HG03108 (cell line): ENCODE measurements around the gene RBFOX2.
"Not testable (repeated sequence)": the region's sequence is repeated elsewhere in the genome, so short reads cannot be mapped to it uniquely, and the experiment has no call there.

ENCODE experiments used
- ATAC-seq: cut with Tn5 transposase; IDR thresholded peaks from one replicate; pipeline ENCODE4 v1.9.1; 2021; ENCODE audit warnings: moderate library complexity; ENCODE audit not compliant: unreplicated experiment

The RBFOX2 gene

DNA sequence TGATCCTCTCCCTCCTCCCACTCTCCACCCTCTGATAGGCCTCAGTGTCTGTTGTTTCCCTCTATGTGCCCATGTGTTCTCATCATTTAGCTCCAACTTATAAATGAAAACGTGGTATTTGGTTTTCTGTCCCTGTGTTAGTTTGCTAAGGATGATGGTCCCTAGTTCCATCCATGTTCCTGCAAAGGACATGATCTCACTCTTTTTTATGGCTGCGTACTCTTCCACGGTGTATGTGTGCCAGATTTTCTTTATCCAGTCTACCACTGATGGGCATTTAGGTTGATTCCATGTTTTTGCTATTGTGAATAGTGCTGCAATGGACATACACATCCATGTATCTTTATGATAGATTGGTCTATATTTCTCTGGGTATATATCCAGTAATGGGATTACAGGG lies 15.9 kb upstream of the RBFOX2 start:
- ATAC-seq = not testable (repeated sequence)

- ATAC-seq = no peak
Measured at GRCh38 chr22:36042240-36042639, 13.6 kb upstream of the RBFOX2 start.

- ATAC-seq = no peak
Measured at GRCh38 chr22:36039125-36039524, 10.5 kb upstream of the RBFOX2 start.

DNA sequence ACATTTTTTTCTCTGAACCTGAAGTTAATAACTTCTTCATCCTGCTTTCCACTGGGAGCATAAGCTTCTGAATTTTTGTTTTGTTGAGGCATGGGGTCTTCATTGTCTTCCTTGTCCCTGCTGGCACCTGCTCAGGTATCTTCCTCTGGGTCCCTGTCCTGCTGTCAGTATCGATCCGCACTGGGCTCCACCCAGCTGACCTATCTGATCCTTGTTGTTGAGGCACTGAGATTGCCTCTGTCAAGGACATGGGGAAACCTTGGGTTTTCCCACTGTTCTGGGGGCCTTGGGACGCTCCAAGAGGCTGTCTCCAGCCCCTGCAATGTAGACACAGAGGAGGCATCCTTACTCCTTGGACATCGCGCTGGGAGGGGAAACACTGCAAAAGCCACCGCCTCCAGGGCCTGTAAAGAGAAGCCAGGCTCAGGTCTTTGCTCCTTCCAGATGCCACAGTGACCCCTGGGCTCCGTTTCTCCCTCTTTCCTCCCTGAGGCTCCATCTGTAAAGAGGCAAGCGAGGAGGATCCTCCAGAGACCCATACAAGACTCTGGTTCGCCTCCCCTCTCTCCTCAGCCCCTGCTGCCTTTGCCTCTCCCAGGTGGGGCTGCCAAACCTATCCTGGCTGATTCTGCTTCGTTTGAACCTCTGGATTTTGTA lies 8.6 kb upstream of the RBFOX2 start:
- ATAC-seq = no peak

GRCh38 chr22:36036167-36036624 lies 7.6 kb upstream of the RBFOX2 start:
- ATAC-seq = no peak

- ATAC-seq = no peak
Measured at GRCh38 chr22:36032611-36033010, 4.0 kb upstream of the RBFOX2 start.

DNA sequence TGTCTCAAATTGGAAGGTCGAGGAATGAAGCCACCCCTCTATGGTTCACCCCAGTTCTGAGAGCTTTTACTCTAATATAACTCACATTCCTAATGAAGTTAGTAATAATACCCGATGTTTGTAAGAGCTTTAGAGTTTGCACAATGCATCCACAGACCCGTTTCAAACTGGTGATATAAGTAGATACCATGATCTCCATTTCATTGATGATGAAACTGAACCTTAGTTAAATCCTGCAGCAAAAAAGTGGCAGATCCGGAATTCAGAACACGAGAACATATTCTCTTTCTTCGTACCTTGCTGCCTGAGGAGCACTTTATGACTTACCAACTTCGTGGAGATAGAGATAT lies 757 bp upstream of the RBFOX2 start:
- no peak for ATAC-seq

- no peak for ATAC-seq
Measured at GRCh38 chr22:36027935-36028645, 534 bp downstream of the RBFOX2 start.

- ATAC-seq = no peak
Measured at GRCh38 chr22:36027579-36027934, 1.1 kb downstream of the RBFOX2 start.

- no peak for ATAC-seq
Measured at GRCh38 chr22:36026741-36027140, 1.9 kb downstream of the RBFOX2 start.

DNA sequence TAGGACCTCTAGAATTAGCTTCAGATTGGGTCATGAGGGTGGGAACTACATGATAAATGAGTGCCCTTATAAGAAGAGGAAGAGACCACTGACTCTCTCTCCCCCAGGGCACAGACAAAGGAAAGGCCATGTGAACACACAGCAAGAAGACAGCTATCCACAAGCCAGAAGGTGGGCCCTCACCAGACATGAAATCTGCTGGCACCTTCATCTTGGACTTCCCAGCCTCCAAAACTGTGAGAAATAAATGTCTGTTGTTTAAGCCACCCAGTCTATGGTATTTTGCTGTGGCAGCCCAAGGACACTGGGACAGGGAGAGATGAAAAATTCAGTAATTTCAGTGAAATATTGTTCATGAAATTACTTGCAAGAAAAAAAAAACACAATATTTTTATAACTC lies 5.9 kb downstream of the RBFOX2 start:
- ATAC-seq = no peak

- ATAC-seq = no peak
Measured at GRCh38 chr22:36022162-36022561, 6.5 kb downstream of the RBFOX2 start.

GRCh38 chr22:36021606-36022153 lies 6.9 kb downstream of the RBFOX2 start:
- ATAC-seq = no peak

- ATAC-seq = not testable (repeated sequence)
Measured at GRCh38 chr22:36020865-36021264, 7.8 kb downstream of the RBFOX2 start.

DNA sequence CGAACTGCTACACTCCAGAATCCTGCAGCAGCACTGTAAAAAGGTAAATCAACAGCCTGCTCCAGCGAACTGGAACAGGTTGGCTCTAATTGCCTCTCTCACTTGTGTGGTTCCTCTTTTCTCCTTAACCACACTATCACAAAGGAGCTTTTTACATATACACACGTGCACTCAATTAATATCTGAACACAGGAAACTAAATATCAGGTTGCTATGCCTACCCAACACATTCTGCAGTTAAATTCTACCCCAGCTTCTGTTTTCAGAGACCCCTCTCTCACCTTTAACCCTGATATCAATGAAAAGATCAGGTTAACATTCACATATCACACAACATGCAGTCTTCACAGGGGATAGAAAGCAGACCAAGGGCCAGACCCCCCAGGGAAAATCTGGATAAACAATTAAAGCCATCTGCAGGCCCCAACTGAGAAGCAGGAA lies 11.0 kb downstream of the RBFOX2 start:
- ATAC-seq = no peak

DNA sequence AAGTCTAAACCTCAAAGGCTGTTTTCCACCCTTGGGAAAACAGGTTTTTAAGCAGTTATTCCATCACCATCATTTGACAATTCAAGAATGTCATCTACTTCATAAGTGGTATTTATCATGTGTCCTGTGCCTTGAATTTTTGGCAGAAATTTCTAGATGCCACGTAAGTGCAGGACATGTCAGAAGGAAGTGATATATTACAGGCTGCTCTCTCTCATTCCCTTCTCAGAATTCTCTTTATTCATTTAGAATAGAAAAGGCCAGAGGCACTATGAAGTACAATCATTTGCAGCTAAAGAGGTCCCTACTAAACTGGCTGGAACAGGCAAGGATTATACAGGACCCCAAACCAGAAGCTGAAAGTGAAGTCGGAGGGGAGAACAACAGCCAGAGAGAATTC lies 11.9 kb downstream of the RBFOX2 start:
- ATAC-seq = no peak

DNA sequence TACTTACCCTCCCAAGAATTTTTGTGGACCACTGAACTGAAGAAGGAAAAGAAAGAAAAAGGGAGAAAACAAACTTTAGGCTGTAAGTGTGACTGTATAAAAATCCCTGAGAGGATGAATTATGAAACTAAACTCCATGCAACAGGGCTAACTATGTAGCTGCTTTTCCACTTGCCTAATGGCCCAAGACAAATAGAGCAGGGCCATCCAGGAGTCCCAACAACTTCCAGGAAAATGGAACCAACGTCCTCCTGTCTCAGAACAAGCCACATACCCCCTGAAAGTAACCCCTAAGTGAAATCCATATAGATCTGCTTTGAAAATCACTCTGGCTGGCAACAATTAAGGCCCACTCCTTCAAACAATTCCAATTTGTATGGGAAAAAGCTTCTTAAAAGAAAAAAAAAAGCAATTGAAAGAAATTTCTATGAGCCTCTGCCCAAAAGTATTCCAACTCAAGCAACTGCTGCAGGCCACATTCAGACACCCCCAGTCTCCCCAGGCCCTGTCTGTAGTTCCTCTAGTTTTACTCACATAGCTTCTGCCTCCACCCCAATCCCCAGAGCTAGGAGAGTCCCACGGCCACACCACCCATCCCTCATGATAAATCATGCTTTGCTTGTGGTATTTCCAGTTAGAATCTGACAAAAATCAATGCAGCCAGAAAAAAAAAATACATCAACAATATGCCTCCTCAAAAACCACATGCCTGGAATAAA lies 12.7 kb downstream of the RBFOX2 start:
- ATAC-seq = no peak

GRCh38 chr22:36015155-36015810 lies 13.3 kb downstream of the RBFOX2 start:
- no peak for ATAC-seq

- no peak for ATAC-seq
Measured at GRCh38 chr22:36014546-36015074, 14.0 kb downstream of the RBFOX2 start.

DNA sequence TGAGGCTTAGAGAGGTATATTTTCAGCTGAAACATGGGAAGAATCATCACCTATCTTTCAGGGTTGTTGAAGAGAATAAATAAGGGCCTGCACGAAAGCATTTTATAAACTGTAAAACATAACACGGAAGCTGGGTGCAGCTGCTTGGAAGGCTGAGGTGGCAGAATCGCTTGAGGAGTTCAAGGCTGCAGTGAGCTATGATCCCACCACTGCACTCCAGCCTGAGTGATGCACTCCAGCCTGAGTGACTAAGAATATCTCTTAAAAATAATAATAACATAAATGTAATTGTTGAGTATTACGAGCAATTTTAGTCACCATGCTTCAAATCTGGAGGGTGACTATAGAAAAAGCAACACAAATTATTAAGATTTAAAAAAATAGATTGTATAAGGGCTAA lies 16.3 kb downstream of the RBFOX2 start:
- no peak for ATAC-seq

- no peak for ATAC-seq
Measured at GRCh38 chr22:36010882-36011281, 17.7 kb downstream of the RBFOX2 start.
